Effector memory CD8-positive, alpha-beta T cell (primary cell): ENCODE results near the gene RPS19BP1.
"Not testable (repeated sequence)": the region's sequence is repeated elsewhere in the genome, so short reads cannot be mapped to it uniquely, and the experiment has no call there.

Experiments used
- ATAC-seq: fragments of 150-1000 bp; cut with Tn5 transposase; replicated peaks from 2 replicates; pipeline ENCODE4 v1.10.0; 2021; ENCODE audit warnings: mild to moderate bottlenecking, moderate library complexity
- DNase-seq, 3 experiments: peaks; one replicate each; pipeline ENCODE4 v3.0.0; 2021
- H3K27ac Mint-ChIP-seq, 2 donors: one replicate each; pipeline ENCODE4 v1.8.0; 2022; ENCODE audit warnings: mild to moderate bottlenecking in 2 of 2, mixed read lengths in 2 of 2, moderate library complexity in 2 of 2
- H3K27me3 Mint-ChIP-seq, 2 donors: one replicate each; pipeline ENCODE4 v1.8.0; 2022; ENCODE audit warnings: mixed read lengths in 2 of 2
- H3K36me3 Mint-ChIP-seq: one replicate; pipeline ENCODE4 v1.8.0; 2022; ENCODE audit warnings: mild to moderate bottlenecking, moderate library complexity, mixed read lengths; ENCODE audit not compliant: insufficient read depth
- H3K4me1 Mint-ChIP-seq, 2 donors: one replicate each; pipeline ENCODE4 v1.8.0; 2022; ENCODE audit warnings: low read depth in 2 of 2, mixed read lengths in 2 of 2
- H3K4me3 Mint-ChIP-seq, 2 donors: one replicate each; pipeline ENCODE4 v1.8.0; 2022; ENCODE audit warnings: mild to moderate bottlenecking in 2 of 2, mixed read lengths in 2 of 2, moderate library complexity in 2 of 2
- H3K9me3 Mint-ChIP-seq, 2 donors: one replicate each; pipeline ENCODE4 v1.8.0; 2022; ENCODE audit warnings: mixed read lengths in 2 of 2

RPS19BP1 gene

DNA sequence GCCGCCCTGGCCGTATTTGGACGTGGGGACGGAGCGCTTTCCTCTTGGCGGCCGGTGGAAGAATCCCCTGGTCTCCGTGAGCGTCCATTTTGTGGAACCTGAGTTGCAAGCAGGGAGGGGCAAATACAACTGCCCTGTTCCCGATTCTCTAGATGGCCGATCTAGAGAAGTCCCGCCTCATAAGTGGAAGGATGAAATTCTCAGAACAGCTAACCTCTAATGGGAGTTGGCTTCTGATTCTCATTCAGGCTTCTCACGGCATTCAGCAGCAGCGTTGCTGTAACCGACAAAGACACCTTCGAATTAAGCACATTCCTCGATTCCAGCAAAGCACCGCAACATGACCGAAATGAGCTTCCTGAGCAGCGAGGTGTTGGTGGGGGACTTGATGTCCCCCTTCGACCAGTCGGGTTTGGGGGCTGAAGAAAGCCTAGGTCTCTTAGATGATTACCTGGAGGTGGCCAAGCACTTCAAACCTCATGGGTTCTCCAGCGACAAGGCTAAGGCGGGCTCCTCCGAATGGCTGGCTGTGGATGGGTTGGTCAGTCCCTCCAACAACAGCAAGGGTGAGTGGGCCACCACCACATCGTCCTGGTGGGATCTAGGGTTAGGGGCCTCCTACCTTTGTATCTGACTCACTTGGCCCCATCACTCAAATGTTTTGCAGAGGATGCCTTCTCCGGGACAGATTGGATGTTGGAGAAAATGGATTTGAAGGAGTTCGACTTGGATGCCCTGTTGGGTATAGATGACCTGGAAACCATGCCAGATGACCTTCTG is 11.3 kb downstream of the RPS19BP1 start:
- Mint-ChIP-seq H3K36me3 (peaks cover 71% of the 10 kb centered on the region), H3K4me1 (peaks cover 43 to 45% of the 10 kb centered on the region in 2 donors), H3K4me3 (peak overlapping the region; percentile 98 to 99), H3K27ac (peak overlapping the region; percentile 95 to 99)
- not testable (repeated sequence) for H3K27me3 Mint-ChIP-seq, DNase-seq, ATAC-seq, H3K9me3 Mint-ChIP-seq

DNA sequence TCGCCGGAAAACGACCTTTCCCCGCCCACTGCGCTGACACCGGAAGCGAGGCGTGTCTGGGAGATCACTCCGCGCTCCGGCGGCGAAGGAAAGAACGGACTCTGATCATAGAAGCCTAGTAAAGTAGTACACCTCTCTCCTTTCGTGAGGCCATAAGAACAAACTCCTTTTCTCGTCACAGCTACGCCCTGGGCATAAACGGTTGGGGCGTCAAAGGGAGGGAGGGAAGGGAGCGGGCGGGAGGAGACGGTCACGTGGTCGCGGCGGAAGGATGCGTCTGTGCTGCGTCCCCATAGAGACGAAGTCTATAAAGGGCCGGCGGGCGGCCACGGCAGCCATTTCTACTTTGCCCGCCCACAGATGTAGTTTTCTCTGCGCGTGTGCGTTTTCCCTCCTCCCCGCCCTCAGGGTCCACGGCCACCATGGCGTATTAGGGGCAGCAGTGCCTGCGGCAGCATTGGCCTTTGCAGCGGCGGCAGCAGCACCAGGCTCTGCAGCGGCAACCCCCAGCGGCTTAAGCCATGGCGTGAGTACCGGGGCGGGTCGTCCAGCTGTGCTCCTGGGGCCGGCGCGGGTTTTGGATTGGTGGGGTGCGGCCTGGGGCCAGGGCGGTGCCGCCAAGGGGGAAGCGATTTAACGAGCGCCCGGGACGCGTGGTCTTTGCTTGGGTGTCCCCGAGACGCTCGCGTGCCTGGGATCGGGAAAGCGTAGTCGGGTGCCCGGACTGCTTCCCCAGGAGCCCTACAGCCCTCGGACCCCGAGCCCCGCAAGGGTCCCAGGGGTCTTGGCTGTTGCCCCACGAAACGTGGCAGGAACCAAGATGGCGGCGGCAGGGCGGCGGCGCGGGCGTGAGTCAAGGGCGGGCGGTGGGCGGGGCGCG is 12.1 kb downstream of the RPS19BP1 start, which contains the start of gene ATF4:
TSS of gene ATF4 (plus strand) at position 337 of the 880 bp plus-strand sequence. CDS start 884 bp downstream, outside the sequence.
- ATAC-seq: peak; percentile 54
- Mint-ChIP-seq H3K36me3 (peaks cover 76% of the 10 kb centered on the region), H3K27me3 (no peaks in the 10 kb centered on the region), H3K4me1 (peaks cover 36 to 42% of the 10 kb centered on the region in 2 donors), H3K4me3 (peak within 1 kb of the TSS; percentile 98 to 99), H3K27ac (peak within 1 kb of the TSS; percentile 95 to 99), H3K9me3 (no peaks in the 10 kb centered on the region)
- DNase-seq: peak; percentile 94 to 95 (median 95)

DNA sequence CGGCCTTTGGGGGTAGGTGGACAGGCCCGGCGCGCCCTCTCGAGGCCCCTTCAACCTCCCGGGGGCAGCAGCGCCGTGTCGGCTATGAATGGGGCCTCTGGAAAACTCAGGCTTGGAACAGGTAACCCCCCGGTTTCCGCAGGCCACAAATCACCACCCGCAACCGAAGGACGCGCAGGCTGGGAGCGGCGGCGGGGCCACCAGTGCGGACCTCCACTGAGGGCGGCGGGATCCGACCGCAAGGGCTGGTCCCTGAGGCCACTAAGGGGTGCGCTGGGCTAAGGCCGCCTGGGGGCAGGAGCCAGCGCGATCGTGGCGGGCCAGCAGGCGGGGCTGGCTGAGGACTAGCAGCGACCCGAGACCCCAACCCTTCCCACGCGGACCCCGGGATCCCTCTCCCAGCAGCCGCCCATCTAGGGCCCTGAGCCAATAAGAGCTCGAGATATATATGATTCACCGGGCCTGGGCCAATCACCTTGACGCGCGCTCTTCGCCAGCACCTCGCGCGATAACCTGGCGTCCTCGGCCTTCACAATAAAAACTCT is 12.8 kb downstream of the RPS19BP1 start:
- peak; percentile 90 for ATAC-seq
- Mint-ChIP-seq H3K4me1 (peaks cover 31 to 35% of the 10 kb centered on the region in 2 donors), H3K9me3 (no peaks in the 10 kb centered on the region), H3K36me3 (peaks cover 73% of the 10 kb centered on the region), H3K4me3 (peak overlapping the region; percentile 98 to 99), H3K27me3 (no peaks in the 10 kb centered on the region), H3K27ac (peak overlapping the region; percentile 95 to 99)
- peak in 1 of 3 experiments; percentile 15 for DNase-seq

DNA sequence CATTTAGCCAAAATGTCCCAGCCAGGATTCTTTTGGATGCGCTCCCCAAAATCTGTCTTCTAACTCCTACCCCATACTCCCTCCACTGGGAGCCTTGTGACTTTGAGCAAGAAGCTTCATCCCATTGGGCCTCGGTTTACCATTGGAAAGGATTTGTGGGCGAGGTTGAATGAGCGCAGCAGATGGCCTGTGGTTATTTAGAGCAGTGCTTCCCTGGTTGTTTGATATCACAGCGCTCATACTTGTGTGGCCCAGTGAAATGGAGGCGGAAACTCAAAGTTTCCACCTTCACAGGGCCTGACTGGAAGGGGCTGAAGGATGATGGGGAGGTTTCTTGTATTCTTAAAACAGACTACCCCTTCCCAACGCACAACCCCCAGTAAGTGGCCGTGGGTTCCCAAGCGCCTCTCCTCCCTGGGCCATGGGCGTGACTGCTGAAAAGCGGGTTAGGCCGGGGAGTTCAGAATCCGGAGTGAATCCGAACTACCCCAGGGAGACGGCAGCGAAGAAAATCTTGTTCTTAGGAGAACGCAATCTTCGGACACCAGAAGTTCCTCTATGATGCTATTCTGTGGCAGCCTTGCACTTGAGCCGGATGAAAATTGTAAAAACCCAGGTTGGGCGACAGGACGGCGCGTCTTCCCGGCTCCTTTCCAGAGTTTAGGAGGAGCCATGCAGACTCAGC is 13.4 kb downstream of the RPS19BP1 start:
- Mint-ChIP-seq H3K4me1 (peaks cover 32 to 34% of the 10 kb centered on the region in 2 donors), H3K27me3 (no peaks in the 10 kb centered on the region), H3K27ac (peak overlapping the region; percentile 95 to 99), H3K9me3 (no peaks in the 10 kb centered on the region), H3K36me3 (peaks cover 68% of the 10 kb centered on the region), H3K4me3 (peak overlapping the region; percentile 98 to 99)
- ATAC-seq: no peak
- no peak for DNase-seq

DNA sequence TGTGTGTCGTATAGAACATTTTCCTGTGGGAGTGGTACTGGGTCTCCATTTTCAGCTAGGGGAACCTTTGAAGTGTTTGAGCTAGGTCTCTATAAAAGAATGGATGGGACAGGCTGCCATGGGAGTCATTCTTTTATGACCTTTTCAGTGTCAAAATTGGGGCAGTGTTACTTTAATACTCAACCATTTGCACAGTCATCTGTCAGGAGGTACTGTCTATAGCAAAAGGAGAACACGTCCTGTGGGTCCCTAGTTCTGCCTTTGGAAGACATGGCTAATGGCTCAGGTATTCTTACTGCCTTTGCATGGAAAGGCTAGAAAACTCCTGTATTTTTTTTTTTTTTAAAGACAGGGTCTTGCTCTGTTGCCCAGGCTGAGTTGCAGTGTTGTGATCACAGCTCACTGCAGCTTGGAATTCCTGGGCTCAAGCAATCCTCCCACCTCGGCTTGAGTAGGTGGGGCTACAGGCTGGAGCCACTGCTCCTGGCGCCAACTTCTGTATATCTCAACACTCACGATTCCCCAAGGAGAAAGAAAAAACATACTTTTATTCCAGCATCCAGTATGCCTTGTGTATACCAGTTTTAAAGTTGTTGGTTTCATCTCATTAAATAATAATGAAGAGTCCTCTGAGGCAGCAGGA is 14.3 kb downstream of the RPS19BP1 start:
- Mint-ChIP-seq H3K27me3 (no peaks in the 10 kb centered on the region), H3K4me1 (peaks cover 30% of the 10 kb centered on the region in 2 donors), H3K36me3 (peaks cover 68% of the 10 kb centered on the region), H3K9me3 (no peaks in the 10 kb centered on the region), H3K27ac (no peak overlapping the region), H3K4me3 (peak overlapping the region; percentile 20 to 99)
- no peak for ATAC-seq
- DNase-seq: no peak

DNA sequence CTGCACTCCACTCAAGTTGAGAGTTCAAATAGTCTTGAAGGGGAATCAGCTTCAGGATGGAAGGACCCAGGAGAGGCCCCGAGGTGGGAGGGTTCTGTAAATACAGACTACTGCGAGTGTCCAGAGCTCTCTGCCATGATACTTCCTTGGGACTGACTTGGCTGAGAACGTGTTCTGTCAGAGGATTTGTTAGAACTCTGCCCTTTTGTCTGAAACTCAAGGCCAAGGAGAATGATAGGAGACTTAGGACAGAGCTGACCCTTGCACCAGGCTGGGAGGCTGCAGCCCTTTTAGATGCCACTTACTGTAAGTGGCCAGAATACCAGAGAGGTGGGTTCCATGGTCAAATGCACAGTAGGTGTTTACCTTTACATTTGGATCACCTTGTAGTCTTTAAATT is 15.1 kb downstream of the RPS19BP1 start:
- H3K9me3 Mint-ChIP-seq: no peaks in the 10 kb centered on the region
- DNase-seq (no peak), ATAC-seq (no peak)
- H3K4me1 Mint-ChIP-seq: peaks cover 22% of the 10 kb centered on the region in 2 donors
- H3K4me3 Mint-ChIP-seq: no peak overlapping the region
- no peak overlapping the region for H3K27ac Mint-ChIP-seq
- H3K36me3 Mint-ChIP-seq: peaks cover 68% of the 10 kb centered on the region
- H3K27me3 Mint-ChIP-seq: no peaks in the 10 kb centered on the region

DNA sequence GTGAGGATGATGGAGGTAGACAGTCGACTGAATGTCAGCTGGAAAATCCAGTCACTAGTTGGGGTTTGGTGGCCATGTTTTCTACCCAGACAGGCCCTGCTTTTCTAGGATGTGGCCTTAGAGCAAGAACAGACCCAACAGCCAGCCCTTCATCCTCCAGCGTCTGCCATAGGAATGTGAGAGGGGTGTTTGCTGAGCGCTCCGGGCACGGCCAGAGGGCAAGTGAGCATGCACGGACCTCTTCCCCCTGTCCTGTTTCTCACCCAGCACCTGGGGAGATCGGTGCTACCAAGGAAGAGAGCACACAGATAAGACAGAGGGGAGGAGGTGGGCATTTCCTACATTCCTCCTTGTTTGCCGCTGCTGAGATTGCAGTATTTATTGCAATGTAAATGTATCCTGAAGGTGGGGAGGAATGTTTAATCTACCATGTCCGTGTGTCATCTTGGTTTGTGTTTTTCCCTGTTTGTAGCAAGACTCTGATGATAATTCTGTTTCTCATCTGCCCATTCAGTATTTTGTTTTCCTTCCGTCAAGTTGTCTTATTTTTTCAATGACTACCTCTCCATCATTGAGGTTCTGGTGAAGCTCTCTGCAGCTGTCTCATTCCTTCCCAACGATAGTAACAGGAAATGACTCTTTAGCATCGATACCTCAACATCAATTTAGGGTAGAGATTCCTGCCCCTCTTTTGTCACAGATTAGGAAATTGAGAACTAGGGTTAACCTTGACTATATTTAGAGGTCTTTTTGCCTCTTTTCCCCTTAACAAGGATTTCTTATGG is 17.1 kb downstream of the RPS19BP1 start:
- Mint-ChIP-seq H3K27ac (no peak overlapping the region), H3K36me3 (peaks cover 63% of the 10 kb centered on the region)

DNA sequence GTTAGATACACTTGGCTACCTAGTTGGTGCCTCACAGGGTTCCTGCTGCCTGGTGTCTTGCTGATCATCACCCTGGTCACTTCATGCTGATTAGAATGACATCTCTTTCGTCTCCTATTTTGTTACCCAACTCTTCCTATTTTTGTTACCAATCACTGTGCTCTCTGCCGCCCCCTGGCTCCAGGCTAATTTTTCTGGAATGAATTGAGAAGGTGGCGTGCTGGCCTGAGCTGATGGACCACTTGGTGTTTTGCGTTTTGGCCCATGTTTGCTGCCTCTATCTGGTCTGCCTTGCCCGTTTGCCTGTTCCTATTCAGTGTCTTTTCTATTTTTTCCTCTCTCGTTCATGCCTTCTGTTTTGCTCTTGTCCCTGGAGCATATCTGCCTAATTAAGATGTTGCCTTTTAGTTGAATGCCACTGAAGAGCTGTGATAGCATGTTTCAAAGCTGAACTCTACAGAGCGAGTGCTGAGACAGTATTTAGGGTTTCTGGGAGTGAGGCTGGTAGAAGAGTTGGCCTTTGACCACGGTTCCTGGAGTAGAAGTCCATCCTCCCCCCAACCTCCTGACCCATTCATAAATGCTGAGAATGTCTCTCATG is 18.1 kb downstream of the RPS19BP1 start:
- H3K27me3 Mint-ChIP-seq: no peaks in the 10 kb centered on the region
- DNase-seq (peak in 2 of 3 experiments; percentile 40 to 53), ATAC-seq (no peak)
- H3K4me1 Mint-ChIP-seq: peaks cover 8 to 12% of the 10 kb centered on the region in 2 donors
- no peaks in the 10 kb centered on the region for H3K9me3 Mint-ChIP-seq
- no peak overlapping the region for H3K4me3 Mint-ChIP-seq
- no peak overlapping the region for H3K27ac Mint-ChIP-seq
- peaks cover 58% of the 10 kb centered on the region for H3K36me3 Mint-ChIP-seq

More for the DNA sequence above, 17.1 kb downstream of the RPS19BP1 start:
- ATAC-seq: no peak
- H3K9me3 Mint-ChIP-seq: no peaks in the 10 kb centered on the region
- H3K27me3 Mint-ChIP-seq: no peaks in the 10 kb centered on the region
- peaks cover 9 to 10% of the 10 kb centered on the region in 2 donors for H3K4me1 Mint-ChIP-seq
- H3K4me3 Mint-ChIP-seq: no peak overlapping the region
- no peak for DNase-seq

DNA sequence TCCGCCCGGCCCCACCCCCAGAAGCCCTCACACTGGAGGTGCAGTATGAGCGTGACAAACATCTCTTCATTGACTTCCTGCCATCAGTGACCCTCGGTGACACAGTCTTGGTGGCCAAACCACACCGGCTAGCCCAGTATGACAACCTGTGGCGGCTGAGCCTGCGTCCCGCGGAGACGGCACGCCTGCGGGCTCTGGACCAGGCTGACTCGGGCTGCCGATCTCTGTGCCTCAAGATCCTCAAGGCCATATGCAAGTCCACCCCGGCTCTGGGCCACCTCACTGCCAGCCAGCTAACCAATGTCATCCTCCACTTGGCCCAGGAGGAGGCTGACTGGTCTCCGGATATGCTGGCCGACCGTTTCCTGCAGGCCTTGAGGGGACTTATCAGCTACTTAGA is 18.8 kb downstream of the RPS19BP1 start:
- H3K4me3 Mint-ChIP-seq: no peak overlapping the region
- no peaks in the 10 kb centered on the region for H3K9me3 Mint-ChIP-seq
- no peaks in the 10 kb centered on the region for H3K27me3 Mint-ChIP-seq
- DNase-seq (no peak), ATAC-seq (no peak)
- H3K4me1 Mint-ChIP-seq: peaks cover 11 to 12% of the 10 kb centered on the region in 2 donors
- H3K27ac Mint-ChIP-seq: no peak overlapping the region
- H3K36me3 Mint-ChIP-seq: peaks cover 54% of the 10 kb centered on the region

DNA sequence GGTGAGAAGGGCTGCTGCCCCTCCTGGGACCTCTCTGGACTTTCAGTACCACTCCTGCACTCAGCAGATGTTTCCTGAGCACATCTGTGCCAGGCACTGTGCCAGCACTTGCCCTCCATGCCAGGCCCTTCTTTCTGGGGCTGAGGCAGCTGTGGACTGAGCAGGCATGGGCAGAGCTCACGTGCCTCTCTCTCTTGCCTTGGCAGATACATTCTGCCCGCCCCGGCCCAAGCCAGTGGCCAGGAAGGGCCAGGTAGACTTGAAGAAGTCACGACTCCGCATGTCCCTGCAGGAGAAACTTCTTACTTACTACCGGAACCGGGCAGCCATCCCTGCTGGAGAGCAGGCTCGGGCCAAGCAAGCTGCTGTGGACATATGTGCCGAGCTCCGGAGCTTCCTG is 20.5 kb downstream of the RPS19BP1 start:
- no peak for DNase-seq
- Mint-ChIP-seq H3K4me1 (peaks cover 17 to 20% of the 10 kb centered on the region in 2 donors), H3K27ac (no peak overlapping the region), H3K4me3 (no peak overlapping the region), H3K9me3 (no peaks in the 10 kb centered on the region), H3K36me3 (peaks cover 57% of the 10 kb centered on the region), H3K27me3 (no peaks in the 10 kb centered on the region)
- no peak for ATAC-seq

DNA sequence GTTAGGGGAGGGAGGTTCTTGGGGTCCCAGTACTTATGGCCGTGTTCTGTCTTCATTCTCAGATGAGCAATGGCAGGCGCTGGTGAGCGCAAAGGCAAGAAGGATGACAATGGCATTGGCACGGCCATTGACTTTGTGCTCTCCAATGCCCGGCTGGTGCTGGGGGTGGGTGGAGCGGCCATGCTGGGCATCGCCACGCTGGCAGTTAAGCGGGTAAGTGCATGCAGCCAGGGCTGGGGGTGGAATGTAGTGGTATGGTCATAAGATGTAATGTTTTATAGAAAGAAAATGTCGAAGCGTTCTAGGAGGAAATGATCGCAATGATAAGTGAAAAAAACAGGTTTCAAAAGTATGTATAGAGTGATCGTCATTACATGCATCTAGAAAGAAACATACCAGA is 21.3 kb downstream of the RPS19BP1 start:
- no peak for ATAC-seq
- Mint-ChIP-seq H3K4me3 (no peak overlapping the region), H3K27ac (no peak overlapping the region), H3K9me3 (no peaks in the 10 kb centered on the region), H3K27me3 (no peaks in the 10 kb centered on the region), H3K36me3 (peaks cover 61% of the 10 kb centered on the region), H3K4me1 (peaks cover 19 to 27% of the 10 kb centered on the region in 2 donors)
- DNase-seq: no peak
